ENCODE results near the gene CHRDL2.

DNA sequence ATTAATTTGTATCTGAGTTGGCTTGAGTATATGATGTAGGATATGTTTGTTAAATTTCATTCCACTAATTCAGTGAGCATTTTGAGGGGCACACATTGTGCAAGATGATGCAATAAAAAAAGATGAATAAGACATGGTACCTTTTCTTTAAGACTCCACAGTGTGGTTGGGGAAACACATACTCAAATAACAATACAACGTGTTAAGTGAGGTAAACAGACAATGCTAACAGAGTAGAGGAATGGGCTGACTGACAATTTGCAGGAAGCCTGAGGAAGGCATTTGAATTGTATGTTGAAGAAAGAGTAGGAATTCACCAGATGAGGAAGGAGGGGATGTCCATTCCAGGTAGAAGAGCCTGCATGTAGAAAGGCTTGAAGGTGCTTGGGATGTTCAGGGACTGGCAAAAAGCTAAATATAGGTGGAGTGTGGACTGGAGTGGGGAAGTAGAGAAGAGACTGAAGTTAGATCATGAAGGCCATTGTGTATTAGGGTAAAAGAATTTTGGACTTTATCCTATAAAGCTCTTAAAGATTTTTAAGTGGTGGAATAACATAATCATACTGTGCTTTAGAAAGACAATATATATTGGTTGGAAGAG is 24.3 kb upstream of the CHRDL2 start:
- TF ChIP-seq POLR2A (IDR thresholded peaks at IDR 0.05), result no peak
- TF ChIP-seq, protein P1, sequence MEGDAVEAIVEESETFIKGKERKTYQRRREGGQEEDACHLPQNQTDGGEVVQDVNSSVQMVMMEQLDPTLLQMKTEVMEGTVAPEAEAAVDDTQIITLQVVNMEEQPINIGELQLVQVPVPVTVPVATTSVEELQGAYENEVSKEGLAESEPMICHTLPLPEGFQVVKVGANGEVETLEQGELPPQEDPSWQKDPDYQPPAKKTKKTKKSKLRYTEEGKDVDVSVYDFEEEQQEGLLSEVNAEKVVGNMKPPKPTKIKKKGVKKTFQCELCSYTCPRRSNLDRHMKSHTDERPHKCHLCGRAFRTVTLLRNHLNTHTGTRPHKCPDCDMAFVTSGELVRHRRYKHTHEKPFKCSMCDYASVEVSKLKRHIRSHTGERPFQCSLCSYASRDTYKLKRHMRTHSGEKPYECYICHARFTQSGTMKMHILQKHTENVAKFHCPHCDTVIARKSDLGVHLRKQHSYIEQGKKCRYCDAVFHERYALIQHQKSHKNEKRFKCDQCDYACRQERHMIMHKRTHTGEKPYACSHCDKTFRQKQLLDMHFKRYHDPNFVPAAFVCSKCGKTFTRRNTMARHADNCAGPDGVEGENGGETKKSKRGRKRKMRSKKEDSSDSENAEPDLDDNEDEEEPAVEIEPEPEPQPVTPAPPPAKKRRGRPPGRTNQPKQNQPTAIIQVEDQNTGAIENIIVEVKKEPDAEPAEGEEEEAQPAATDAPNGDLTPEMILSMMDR (IDR thresholded peaks at IDR 0.05), result no peak
